Panc1 (cell line): ENCODE data around the gene MRPL48. TPM values are rescaled to one million over a fixed set of nuclear protein-coding genes. Genes with fewer than 3 reads are reported as not detected.

Experiments used
- ATAC-seq: fragments of 200-7000 bp; cut with Tn5 transposase; 2 replicates; pipeline ENCODE4 v1.9.1; 2020; ENCODE audit warnings: mild to moderate bottlenecking, moderate library complexity
- BruUV-seq: library from RNA; stranded (reverse); fragments of 400-500 nt; replicated peaks from 2 replicates; lab custom pipeline; 2021; lab: Mats Ljungman, UMichigan
- CTCF ChIA-PET: fragments of 300-600 bp; sonication (Branson Sonifier 250); formaldehyde crosslinking; loops from one replicate; lab custom pipeline; 2022; ENCODE audit warnings: antibody characterized with exemption; lab: Charles Lee
- POLR2A ChIA-PET: fragments of 300-600 bp; sonication (Branson Sonifier 250); formaldehyde crosslinking; loops from one replicate; lab custom pipeline; 2022; ENCODE audit warnings: antibody characterized with exemption; lab: Charles Lee
- DNase-seq: peaks from one replicate; pipeline ENCODE4 v3.0.0-alpha.2; 2010; ENCODE audit warnings: low read depth, low spot score
- H3K27ac ChIP-seq: 2 replicates; pipeline ENCODE4 v1.5.1; 2011; ENCODE audit warnings: mild to moderate bottlenecking, low read length, inconsistent platforms
- H3K27me3 ChIP-seq: fragments of 200-500 bp; sonication (Bioruptor generic); 2 replicates; pipeline ENCODE4 v1.6.0; 2014; ENCODE audit warnings: low read length, inconsistent platforms; ENCODE audit not compliant: control insufficient read depth, insufficient read depth
- H3K36me3 ChIP-seq: fragments of 200-500 bp; sonication (Bioruptor generic); 2 replicates; pipeline ENCODE4 v1.5.1; 2014; ENCODE audit warnings: inconsistent platforms, mild to moderate bottlenecking, low read length, moderate library complexity; ENCODE audit not compliant: control insufficient read depth, insufficient read depth
- H3K4me1 ChIP-seq: 2 replicates; pipeline ENCODE4 v1.5.1; 2011; ENCODE audit warnings: inconsistent platforms, mild to moderate bottlenecking, low read length, moderate library complexity; ENCODE audit not compliant: control insufficient read depth, insufficient read depth
- H3K4me3 ChIP-seq, 2 experiments: 2 replicates each; pipeline ENCODE4 v1.5.1; 2011 to 2012; ENCODE audit warnings: low read depth in 2 of 2, low read length in 2 of 2, mild to moderate bottlenecking in 2 of 2, inconsistent platforms in 1 of 2, moderate library complexity in 1 of 2
- H3K9me3 ChIP-seq: fragments of 200-500 bp; sonication (Bioruptor generic); 2 replicates; pipeline ENCODE4 v1.5.1; 2014; ENCODE audit warnings: low read depth, mild to moderate bottlenecking, inconsistent platforms, low read length, moderate library complexity; ENCODE audit not compliant: control insufficient read depth, insufficient read depth
- POLR2AphosphoS5 ChIP-seq: IDR thresholded peaks from 2 replicates; pipeline ENCODE4 v1.6.1; 2012; ENCODE audit warnings: mild to moderate bottlenecking, low read depth, low read length, moderate library complexity
- SIN3A ChIP-seq: IDR thresholded peaks from 2 replicates; pipeline ENCODE4 v1.6.1; 2012; ENCODE audit warnings: low read depth, mild to moderate bottlenecking, low read length, moderate library complexity, borderline replicate concordance; ENCODE audit not compliant: insufficient read depth
- TCF7L2 ChIP-seq: IDR thresholded peaks from 2 replicates; pipeline ENCODE4 v1.6.1; 2011; ENCODE audit warnings: mild to moderate bottlenecking, low read depth, low read length, inconsistent platforms
- in situ Hi-C: cut with HindIII; loops from 2 replicates; pipeline ENCODE4 v1.10.0; 2016; ENCODE audit warnings: low sequenced_read_pairs, low pct_unique_long_range_greater_than_20kb
- intact Hi-C: fragments of 100-400 bp; cut with micrococcal nuclease; formaldehyde crosslinking; loops from one replicate; pipeline ENCODE4 v1.10.0; 2022; ENCODE audit not compliant: unreplicated experiment
- total RNA-seq: library from RNA; stranded (reverse); gene quantifications from one replicate; pipeline ENCODE4 v1.2.1, GENCODE V29; 2021; ENCODE audit not compliant: unreplicated experiment
- TF ChIP-seq, protein P1 (sequence below), 2 experiments: IDR thresholded peaks; 2 replicates each; pipeline ENCODE4 v1.6.1; 2011 to 2012; ENCODE audit warnings: low read depth in 2 of 2, control low read depth in 1 of 2, low read length in 1 of 2, mild to moderate bottlenecking in 1 of 2, moderate library complexity in 1 of 2; ENCODE audit not compliant: insufficient read depth in 1 of 2
- TF ChIP-seq, protein P2 (sequence below): fragments of 450-650 bp; IDR thresholded peaks from 2 replicates; pipeline ENCODE4 v1.5.1; 2017; ENCODE audit warnings: mild to moderate bottlenecking

The MRPL48 gene
- total RNA-seq, 1 experiment from 2014 or later, result 42.0 TPM

DNA sequence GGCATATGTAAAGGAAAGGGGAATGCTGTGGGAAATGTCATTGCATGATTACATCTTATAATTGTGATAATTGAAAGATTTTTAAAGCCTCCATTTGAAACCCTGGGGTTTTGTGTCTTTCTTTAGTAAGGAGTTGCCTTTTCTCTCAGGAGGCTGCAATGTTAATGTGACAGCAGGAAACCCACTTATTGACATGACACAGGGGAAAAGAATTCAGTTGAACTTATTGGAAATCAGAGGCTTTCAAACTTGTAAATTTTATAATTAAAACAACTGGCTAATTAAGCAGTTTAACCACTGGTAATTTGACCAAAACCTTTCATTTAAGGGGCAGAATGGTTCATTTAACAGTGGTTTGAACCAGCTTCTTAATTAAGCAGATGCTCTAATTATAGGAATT, 31.2 kb downstream of the MRPL48 start:
- TF ChIP-seq, protein P1, sequence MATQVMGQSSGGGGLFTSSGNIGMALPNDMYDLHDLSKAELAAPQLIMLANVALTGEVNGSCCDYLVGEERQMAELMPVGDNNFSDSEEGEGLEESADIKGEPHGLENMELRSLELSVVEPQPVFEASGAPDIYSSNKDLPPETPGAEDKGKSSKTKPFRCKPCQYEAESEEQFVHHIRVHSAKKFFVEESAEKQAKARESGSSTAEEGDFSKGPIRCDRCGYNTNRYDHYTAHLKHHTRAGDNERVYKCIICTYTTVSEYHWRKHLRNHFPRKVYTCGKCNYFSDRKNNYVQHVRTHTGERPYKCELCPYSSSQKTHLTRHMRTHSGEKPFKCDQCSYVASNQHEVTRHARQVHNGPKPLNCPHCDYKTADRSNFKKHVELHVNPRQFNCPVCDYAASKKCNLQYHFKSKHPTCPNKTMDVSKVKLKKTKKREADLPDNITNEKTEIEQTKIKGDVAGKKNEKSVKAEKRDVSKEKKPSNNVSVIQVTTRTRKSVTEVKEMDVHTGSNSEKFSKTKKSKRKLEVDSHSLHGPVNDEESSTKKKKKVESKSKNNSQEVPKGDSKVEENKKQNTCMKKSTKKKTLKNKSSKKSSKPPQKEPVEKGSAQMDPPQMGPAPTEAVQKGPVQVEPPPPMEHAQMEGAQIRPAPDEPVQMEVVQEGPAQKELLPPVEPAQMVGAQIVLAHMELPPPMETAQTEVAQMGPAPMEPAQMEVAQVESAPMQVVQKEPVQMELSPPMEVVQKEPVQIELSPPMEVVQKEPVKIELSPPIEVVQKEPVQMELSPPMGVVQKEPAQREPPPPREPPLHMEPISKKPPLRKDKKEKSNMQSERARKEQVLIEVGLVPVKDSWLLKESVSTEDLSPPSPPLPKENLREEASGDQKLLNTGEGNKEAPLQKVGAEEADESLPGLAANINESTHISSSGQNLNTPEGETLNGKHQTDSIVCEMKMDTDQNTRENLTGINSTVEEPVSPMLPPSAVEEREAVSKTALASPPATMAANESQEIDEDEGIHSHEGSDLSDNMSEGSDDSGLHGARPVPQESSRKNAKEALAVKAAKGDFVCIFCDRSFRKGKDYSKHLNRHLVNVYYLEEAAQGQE (IDR thresholded peaks at IDR 0.05; ENCODE audit: insufficient read depth in 1 of 2, low read depth in 2 of 2, low read length in 1 of 2), result no peak
- TF ChIP-seq TCF7L2, result no peak
- TF ChIP-seq, protein P2, sequence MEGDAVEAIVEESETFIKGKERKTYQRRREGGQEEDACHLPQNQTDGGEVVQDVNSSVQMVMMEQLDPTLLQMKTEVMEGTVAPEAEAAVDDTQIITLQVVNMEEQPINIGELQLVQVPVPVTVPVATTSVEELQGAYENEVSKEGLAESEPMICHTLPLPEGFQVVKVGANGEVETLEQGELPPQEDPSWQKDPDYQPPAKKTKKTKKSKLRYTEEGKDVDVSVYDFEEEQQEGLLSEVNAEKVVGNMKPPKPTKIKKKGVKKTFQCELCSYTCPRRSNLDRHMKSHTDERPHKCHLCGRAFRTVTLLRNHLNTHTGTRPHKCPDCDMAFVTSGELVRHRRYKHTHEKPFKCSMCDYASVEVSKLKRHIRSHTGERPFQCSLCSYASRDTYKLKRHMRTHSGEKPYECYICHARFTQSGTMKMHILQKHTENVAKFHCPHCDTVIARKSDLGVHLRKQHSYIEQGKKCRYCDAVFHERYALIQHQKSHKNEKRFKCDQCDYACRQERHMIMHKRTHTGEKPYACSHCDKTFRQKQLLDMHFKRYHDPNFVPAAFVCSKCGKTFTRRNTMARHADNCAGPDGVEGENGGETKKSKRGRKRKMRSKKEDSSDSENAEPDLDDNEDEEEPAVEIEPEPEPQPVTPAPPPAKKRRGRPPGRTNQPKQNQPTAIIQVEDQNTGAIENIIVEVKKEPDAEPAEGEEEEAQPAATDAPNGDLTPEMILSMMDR, result no peak
- no peak for TF ChIP-seq SIN3A
- no peak for TF ChIP-seq POLR2AphosphoS5
- no TSS peak for BruUV-seq
- no peaks in the 10 kb centered on the region for H3K9me3 ChIP-seq
- H3K27ac ChIP-seq, result no peak overlapping the region
- CTCF ChIA-PET, result no interaction called here
- no peak overlapping the region for H3K4me3 ChIP-seq
- POLR2A ChIA-PET, result no interaction called here
- H3K4me1 ChIP-seq, result no peaks in the 10 kb centered on the region
- H3K27me3 ChIP-seq, result no peaks in the 10 kb centered on the region
- in situ Hi-C loops (no loop called here), intact Hi-C loops (no loop called here)
- DNase-seq (no peak), ATAC-seq (no peak)
- H3K36me3 ChIP-seq, result no peaks in the 10 kb centered on the region

DNA sequence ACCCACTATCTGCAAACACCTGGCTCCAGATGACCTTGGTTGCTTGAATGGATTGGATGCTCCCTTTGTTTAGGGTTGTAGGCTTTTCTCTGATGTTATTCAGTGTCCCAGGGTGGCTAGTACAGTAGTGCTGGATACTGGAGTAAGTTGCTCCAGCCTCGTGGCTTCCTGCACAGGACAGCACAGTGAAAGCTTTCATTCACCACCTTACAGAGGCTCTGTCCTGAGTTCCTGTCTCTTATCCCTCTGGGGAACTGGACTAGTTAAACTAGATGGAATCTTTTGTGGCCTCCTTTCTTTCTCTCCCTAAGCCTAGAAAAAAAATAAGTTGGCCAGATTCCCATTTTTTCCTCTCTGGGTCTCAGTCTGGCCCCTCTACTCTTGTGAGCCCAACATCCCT, 42.6 kb downstream of the MRPL48 start:
- Histone ChIP-seq H3K4me1 (no peaks in the 10 kb centered on the region), H3K27ac (no peak overlapping the region), H3K36me3 (no peaks in the 10 kb centered on the region), H3K9me3 (no peaks in the 10 kb centered on the region), H3K4me3 (no peak overlapping the region), H3K27me3 (no peaks in the 10 kb centered on the region)
- TF ChIP-seq, protein P2, result no peak
- DNase-seq (no peak), ATAC-seq (no peak)
- in situ Hi-C loops, result no loop called here
- BruUV-seq, result no TSS peak
- POLR2A ChIA-PET, result no interaction called here
- CTCF ChIA-PET, result no interaction called here
- intact Hi-C loops, result no loop called here

DNA sequence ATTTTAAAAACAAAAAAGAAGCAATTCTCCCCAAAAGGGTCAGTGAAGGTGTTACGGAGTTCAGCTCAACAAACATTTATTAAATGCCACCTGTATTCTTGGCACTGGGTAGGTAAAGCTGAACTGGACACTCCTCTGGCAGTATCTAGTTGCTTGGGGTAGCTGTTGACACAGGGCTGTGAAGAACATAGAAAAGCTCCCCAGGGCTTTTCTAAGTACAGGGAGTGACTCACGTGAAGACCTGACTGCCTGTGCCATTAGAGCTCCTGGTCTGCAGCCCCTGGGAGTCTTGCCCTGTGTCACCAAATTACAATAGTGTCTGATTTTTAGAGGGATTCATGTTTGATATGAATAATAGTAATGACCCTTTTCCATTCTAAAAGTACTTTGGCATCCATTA, 45.4 kb downstream of the MRPL48 start:
- Histone ChIP-seq H3K9me3 (no peaks in the 10 kb centered on the region), H3K4me1 (no peaks in the 10 kb centered on the region), H3K27ac (no peak overlapping the region), H3K4me3 (no peak overlapping the region), H3K27me3 (no peaks in the 10 kb centered on the region), H3K36me3 (no peaks in the 10 kb centered on the region)
- BruUV-seq, result no TSS peak
- no peak for TF ChIP-seq TCF7L2
- no peak for DNase-seq
- intact Hi-C loops, result no loop called here
- ATAC-seq, result no peak
- ChIA-PET POLR2A (no interaction called here), CTCF (no interaction called here)
- in situ Hi-C loops, result no loop called here
